Measurements from ENCODE around the gene MAFB. TPM values are rescaled to one million over a fixed set of nuclear protein-coding genes. Genes with fewer than 3 reads are reported as not detected.

MAFB gene
- total RNA-seq, 1 experiment from 2014 or later, result 0.85 TPM

DNA sequence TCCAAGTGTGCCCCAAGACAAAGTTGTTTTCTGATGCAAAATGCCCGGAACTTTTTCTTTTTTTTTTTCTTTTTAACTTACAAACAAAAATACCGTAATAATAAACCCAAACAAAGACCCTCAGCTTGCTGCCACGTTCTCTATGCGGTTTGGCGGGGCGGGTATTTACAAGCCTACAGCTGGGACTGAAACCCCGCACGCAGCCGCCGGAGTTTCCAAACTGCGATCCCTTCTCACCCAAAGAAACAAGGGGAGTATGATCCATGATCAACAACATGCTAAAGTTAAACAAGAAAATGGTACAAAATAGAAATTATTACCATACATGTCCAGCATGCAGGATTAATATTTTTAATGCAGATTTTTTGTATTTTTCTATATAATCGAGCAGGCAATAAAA, 2.1 kb downstream of the MAFB start:
- no peak overlapping the region for H2BK20ac ChIP-seq (ENCODE audit: low read depth, low read length, poor library complexity, severe bottlenecking)
- no peak overlapping the region for H3K4ac ChIP-seq (ENCODE audit: low read depth, low read length)
- H3K27ac ChIP-seq (ENCODE audit: insufficient read length, low read depth, low read length), result no peak overlapping the region
- Mint-ChIP-seq H3K4me3 (peak overlapping the region; percentile 26 to 85), H3K36me3 (ENCODE audit: insufficient read depth in 1 of 3, low read depth in 3 of 3) (no peaks in the 10 kb centered on the region; a peak in 1 of 7 replicates), H3K27me3 (ENCODE audit: low read depth) (peaks cover 96% of the 10 kb centered on the region), H3K27ac (no peak overlapping the region), H3K4me1 (peaks cover 43 to 57% of the 10 kb centered on the region in 2 experiments), H3K9me3 (peaks cover 0 to 4% of the 10 kb centered on the region in 2 experiments; a peak in 3 of 5 replicates)
- H3K14ac ChIP-seq (ENCODE audit: insufficient read depth, low read length), result no peak overlapping the region
- no peak overlapping the region for H2BK120ac ChIP-seq (ENCODE audit: low read depth, low read length, poor library complexity, severe bottlenecking)
- no peak overlapping the region for H4K8ac ChIP-seq (replicated peaks; ENCODE audit: insufficient read length, low read depth, low read length)
- no peak overlapping the region for H2BK15ac ChIP-seq (ENCODE audit: low read depth, low read length)
- H3K4me1 ChIP-seq (ENCODE audit: insufficient read depth, low read length), result 0 out of 2 replicates have a peak, but pooled peaks cover under 1% of the 10 kb centered on the region
- H3K18ac ChIP-seq (ENCODE audit: insufficient read length, low read depth, low read length), result no peak overlapping the region
- no peaks in the 10 kb centered on the region for H3K79me2 ChIP-seq (ENCODE audit: insufficient read depth, low read length)
- no peak overlapping the region for H4K5ac ChIP-seq (ENCODE audit: insufficient read length, low read depth, low read length)
- no peak overlapping the region for H3K9ac ChIP-seq (ENCODE audit: extremely low read depth, insufficient read length, low read length)
- H3K79me1 ChIP-seq (ENCODE audit: insufficient read depth, low read depth, low read length, poor library complexity, severe bottlenecking), result no peaks in the 10 kb centered on the region
- DNase-seq, result peak; percentile 33
- peak overlapping the region; percentile 62 for H3K4me2 ChIP-seq (ENCODE audit: insufficient read depth, insufficient read length, low read length)
- no peak overlapping the region for H2BK5ac ChIP-seq (ENCODE audit: insufficient read length, low read length)
- H3T11ph ChIP-seq (ENCODE audit: low read length), result no peak overlapping the region
- TF ChIP-seq, protein P1, sequence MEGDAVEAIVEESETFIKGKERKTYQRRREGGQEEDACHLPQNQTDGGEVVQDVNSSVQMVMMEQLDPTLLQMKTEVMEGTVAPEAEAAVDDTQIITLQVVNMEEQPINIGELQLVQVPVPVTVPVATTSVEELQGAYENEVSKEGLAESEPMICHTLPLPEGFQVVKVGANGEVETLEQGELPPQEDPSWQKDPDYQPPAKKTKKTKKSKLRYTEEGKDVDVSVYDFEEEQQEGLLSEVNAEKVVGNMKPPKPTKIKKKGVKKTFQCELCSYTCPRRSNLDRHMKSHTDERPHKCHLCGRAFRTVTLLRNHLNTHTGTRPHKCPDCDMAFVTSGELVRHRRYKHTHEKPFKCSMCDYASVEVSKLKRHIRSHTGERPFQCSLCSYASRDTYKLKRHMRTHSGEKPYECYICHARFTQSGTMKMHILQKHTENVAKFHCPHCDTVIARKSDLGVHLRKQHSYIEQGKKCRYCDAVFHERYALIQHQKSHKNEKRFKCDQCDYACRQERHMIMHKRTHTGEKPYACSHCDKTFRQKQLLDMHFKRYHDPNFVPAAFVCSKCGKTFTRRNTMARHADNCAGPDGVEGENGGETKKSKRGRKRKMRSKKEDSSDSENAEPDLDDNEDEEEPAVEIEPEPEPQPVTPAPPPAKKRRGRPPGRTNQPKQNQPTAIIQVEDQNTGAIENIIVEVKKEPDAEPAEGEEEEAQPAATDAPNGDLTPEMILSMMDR (conservative IDR thresholded peaks at IDR 0.05), result no peak
- H2AK5ac ChIP-seq (ENCODE audit: insufficient read length, low read length), result no peak overlapping the region
- H4K20me1 ChIP-seq (ENCODE audit: control insufficient read depth, insufficient read depth, insufficient read length), result no peaks in the 10 kb centered on the region
- H3K56ac ChIP-seq (ENCODE audit: insufficient read length, low read depth, low read length), result no peak overlapping the region
- no peak overlapping the region for H2AFZ ChIP-seq (ENCODE audit: low read length)
- peaks cover 85% of the 10 kb centered on the region for H3K27me3 ChIP-seq (ENCODE audit: insufficient read depth, low read length)
- no peak overlapping the region for H4K91ac ChIP-seq (ENCODE audit: insufficient read length, low read depth, low read length)
- no peaks in the 10 kb centered on the region for H3K9me3 ChIP-seq (ENCODE audit: control insufficient read depth, low read depth, low read length)
- H3K23ac ChIP-seq (ENCODE audit: insufficient read length, low read depth, low read length), result no peak overlapping the region
- H2BK12ac ChIP-seq (ENCODE audit: insufficient read length, low read depth, low read length), result no peak overlapping the region
- WGBS (ENCODE audit: extremely low coverage, insufficient read length, low lambda C conversion rate), result no CpG with 5 or more reads among the region's 12 CpGs
- H3K23me2 ChIP-seq (ENCODE audit: insufficient read length, low read depth, low read length, poor library complexity, severe bottlenecking), result peaks cover 21% of the 10 kb centered on the region
